Glutamatergic neuron (in vitro differentiated cells): ENCODE data around the gene POLK. TPM values are rescaled to one million over a fixed set of nuclear protein-coding genes. Genes with fewer than 3 reads are reported as not detected.

Experiments
- DNase-seq: peaks from one replicate; pipeline ENCODE4 v3.0.0; 2022
- H3K27ac Mint-ChIP-seq: one replicate; pipeline ENCODE4 v1.8.0; 2020; ENCODE audit warnings: mild to moderate bottlenecking, mixed read lengths, inconsistent platforms; ENCODE audit not compliant: unreplicated experiment
- H3K27me3 Mint-ChIP-seq: one replicate; pipeline ENCODE4 v1.8.0; 2020; ENCODE audit warnings: mild to moderate bottlenecking, moderate library complexity, mixed read lengths, inconsistent platforms; ENCODE audit not compliant: unreplicated experiment
- H3K36me3 Mint-ChIP-seq: one replicate; pipeline ENCODE4 v1.8.0; 2020; ENCODE audit warnings: mild to moderate bottlenecking, mixed read lengths, inconsistent platforms; ENCODE audit not compliant: unreplicated experiment
- H3K4me1 Mint-ChIP-seq: one replicate; pipeline ENCODE4 v1.8.0; 2020; ENCODE audit warnings: mild to moderate bottlenecking, low read depth, mixed read lengths, inconsistent platforms; ENCODE audit not compliant: unreplicated experiment
- H3K4me3 Mint-ChIP-seq: one replicate; pipeline ENCODE4 v1.8.0; 2020; ENCODE audit warnings: mild to moderate bottlenecking, mixed read lengths, inconsistent platforms; ENCODE audit not compliant: unreplicated experiment
- H3K9me3 Mint-ChIP-seq: one replicate; pipeline ENCODE4 v1.8.0; 2020; ENCODE audit warnings: mild to moderate bottlenecking, moderate library complexity, mixed read lengths, inconsistent platforms; ENCODE audit not compliant: unreplicated experiment
- CTCF ChIP-seq: fragments of 200-600 bp; sonication (generic); IDR thresholded peaks from one replicate; pipeline ENCODE4 v1.5.0; 2021; ENCODE audit not compliant: partially characterized antibody, unreplicated experiment
- total RNA-seq: library from RNA; stranded (reverse); fragmentation: NEBNext Ultra II Directional; extraction: Animal tissue kit (Norgen Biotek cat#: 25700); gene quantifications from one replicate; pipeline ENCODE4 v1.2.1, GENCODE V29; 2021; ENCODE audit not compliant: unreplicated experiment

The POLK gene
- total RNA-seq, 1 donor from 2014 or later: 28.9 TPM

GRCh38 chr5:75536694-75537360 lies 25.1 kb downstream of the POLK start:
- Mint-ChIP-seq H3K4me3 (no peak overlapping the region), H3K4me1 (peaks cover 10% of the 10 kb centered on the region), H3K36me3 (peaks cover 20% of the 10 kb centered on the region), H3K9me3 (peaks cover 7% of the 10 kb centered on the region), H3K27ac (no peak overlapping the region), H3K27me3 (peaks cover 3% of the 10 kb centered on the region)
- no peak for TF ChIP-seq CTCF
- no peak for DNase-seq

DNA sequence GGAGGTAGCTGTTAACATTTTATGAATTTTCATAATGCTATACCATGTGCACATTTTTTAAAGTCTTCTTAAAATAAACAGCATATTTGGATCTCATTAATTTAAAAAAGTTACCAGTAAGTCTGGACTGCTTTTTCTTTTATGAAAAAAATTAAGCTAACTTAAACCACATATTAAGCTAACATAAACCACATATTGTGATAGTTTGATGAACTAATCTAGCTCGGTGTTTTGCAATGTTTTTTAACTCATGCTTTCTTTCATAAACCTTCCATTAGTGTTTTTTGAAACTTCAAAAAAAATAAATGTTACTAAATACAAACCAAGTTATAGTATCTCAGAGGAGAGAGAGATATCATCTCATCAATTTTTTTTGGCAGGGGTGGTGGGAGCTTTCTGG lies 26.5 kb downstream of the POLK start:
- H3K27me3 Mint-ChIP-seq: peaks cover 2% of the 10 kb centered on the region
- no peak for DNase-seq
- peaks cover 17% of the 10 kb centered on the region for H3K36me3 Mint-ChIP-seq
- peaks cover 10% of the 10 kb centered on the region for H3K4me1 Mint-ChIP-seq
- H3K4me3 Mint-ChIP-seq: no peak overlapping the region
- TF ChIP-seq CTCF: no peak
- peaks cover 7% of the 10 kb centered on the region for H3K9me3 Mint-ChIP-seq
- H3K27ac Mint-ChIP-seq: peak overlapping the region; percentile 38

DNA sequence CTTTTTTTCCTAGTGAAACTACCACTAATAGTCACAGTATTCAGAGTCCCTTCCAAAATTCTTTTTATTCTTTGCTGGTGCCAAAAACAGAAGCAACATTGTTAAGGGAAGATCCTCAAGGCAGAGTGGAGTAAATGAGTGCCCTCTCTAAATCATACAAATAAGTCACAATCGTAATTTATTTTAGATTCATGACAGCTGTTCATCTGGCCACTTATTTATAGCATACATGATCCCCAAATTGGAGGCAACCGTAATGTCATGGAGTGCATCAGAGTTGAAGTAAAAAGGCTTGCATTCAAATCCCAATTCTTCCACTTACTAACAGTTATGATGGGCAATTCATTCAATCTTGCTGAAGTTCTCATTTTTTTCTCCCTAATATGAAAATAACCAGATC lies 33.4 kb downstream of the POLK start:
- Mint-ChIP-seq H3K27me3 (no peaks in the 10 kb centered on the region), H3K36me3 (no peaks in the 10 kb centered on the region), H3K4me3 (no peak overlapping the region), H3K4me1 (no peaks in the 10 kb centered on the region), H3K27ac (no peak overlapping the region), H3K9me3 (no peaks in the 10 kb centered on the region)
- no peak for DNase-seq
- TF ChIP-seq CTCF: no peak

- Mint-ChIP-seq H3K4me1 (no peaks in the 10 kb centered on the region), H3K9me3 (no peaks in the 10 kb centered on the region), H3K27ac (no peak overlapping the region), H3K27me3 (no peaks in the 10 kb centered on the region), H3K4me3 (no peak overlapping the region), H3K36me3 (no peaks in the 10 kb centered on the region)
- DNase-seq: no peak
- no peak for TF ChIP-seq CTCF
Measured at GRCh38 chr5:75546830-75547229, 35.1 kb downstream of the POLK start.

DNA sequence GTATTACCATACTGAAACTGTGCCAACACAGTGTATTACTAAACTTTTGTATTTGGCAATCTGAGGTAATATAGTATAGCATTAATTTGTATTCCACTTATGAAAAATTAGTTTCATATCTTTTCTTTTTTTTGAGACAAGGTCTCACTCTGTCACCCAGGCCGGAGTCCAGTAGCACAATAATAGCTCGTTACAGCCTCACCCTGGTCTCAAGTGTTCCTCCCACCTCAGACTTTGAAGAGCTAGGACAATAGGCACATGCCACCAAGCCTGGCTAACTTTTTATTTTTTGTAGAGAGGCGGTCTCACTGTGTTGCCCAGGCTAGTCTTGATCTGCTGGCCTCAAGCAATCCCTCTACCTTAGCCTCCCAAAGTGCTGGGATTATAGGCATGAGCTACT lies 36.1 kb downstream of the POLK start:
- Mint-ChIP-seq H3K4me1 (no peaks in the 10 kb centered on the region), H3K27me3 (no peaks in the 10 kb centered on the region), H3K9me3 (no peaks in the 10 kb centered on the region), H3K36me3 (no peaks in the 10 kb centered on the region), H3K27ac (no peak overlapping the region), H3K4me3 (no peak overlapping the region)
- DNase-seq: no peak
- TF ChIP-seq CTCF: no peak
